Lung (tissue), 12 donors: ENCODE results near the gene CTLA4. TPM values are rescaled to one million over a fixed set of nuclear protein-coding genes. Genes with fewer than 3 reads are reported as not detected.

Source experiments
- ATAC-seq: fragments of 200-7000 bp; cut with Tn5 transposase; one replicate; pipeline ENCODE4 v1.9.1; 2020; ENCODE audit warnings: moderate number of reproducible peaks; ENCODE audit not compliant: insufficient read depth, low FRiP score
- DNase-seq, 3 donors: peaks; one replicate each; pipeline ENCODE4 v3.0.0-alpha.2; 2013 to 2017
- H3K27ac ChIP-seq, 2 donors: one replicate each; pipeline ENCODE4 v1.5.1; 2013; ENCODE audit warnings: mild to moderate bottlenecking in 2 of 2, moderate library complexity in 2 of 2, control low read depth in 1 of 2, inconsistent platforms in 1 of 2, low read depth in 1 of 2, low read length in 1 of 2
- H3K27me3 ChIP-seq, 3 donors: one replicate each; pipeline ENCODE4 v1.5.1; 2013; ENCODE audit warnings: low read length in 2 of 3; ENCODE audit not compliant: control insufficient read depth in 3 of 3, insufficient read depth in 3 of 3
- H3K36me3 ChIP-seq, 4 donors: one replicate each; pipeline ENCODE4 v1.5.1; 2013; ENCODE audit warnings: low read length in 4 of 4, mild to moderate bottlenecking in 1 of 4, moderate library complexity in 1 of 4; ENCODE audit not compliant: control insufficient read depth in 4 of 4, insufficient read depth in 4 of 4
- H3K4me1 ChIP-seq, 5 donors: one replicate each; pipeline ENCODE4 v1.5.1; 2013; ENCODE audit warnings: low read length in 5 of 5, mild to moderate bottlenecking in 2 of 5, moderate library complexity in 1 of 5; ENCODE audit not compliant: control insufficient read depth in 5 of 5, insufficient read depth in 5 of 5
- H3K4me3 ChIP-seq: one replicate; pipeline ENCODE4 v1.5.1; 2013; ENCODE audit warnings: mild to moderate bottlenecking, control low read depth, moderate library complexity
- H3K9ac ChIP-seq, 2 donors: one replicate each; pipeline ENCODE4 v1.5.1; 2013; ENCODE audit warnings: low read length in 2 of 2, control low read depth in 1 of 2; ENCODE audit not compliant: insufficient read depth in 1 of 2
- H3K9me3 ChIP-seq, 4 donors: one replicate each; pipeline ENCODE4 v1.5.1; 2013; ENCODE audit warnings: low read length in 3 of 4, mild to moderate bottlenecking in 1 of 4, moderate library complexity in 1 of 4; ENCODE audit not compliant: control insufficient read depth in 4 of 4, insufficient read depth in 3 of 4
- WGBS, 2 donors: extraction: QIAGEN DNeasy Blood & Tissue Kit; methylation state at CpG; one replicate each; pipeline ENCODE4 v1.1.7; 2013; 5-methylcytosine and 5-hydroxymethylcytosine counted together
- polyA plus RNA-seq, 2 donors: library from polyadenylated mRNA; stranded (reverse); fragments of 200-250 nt; gene quantifications; one replicate each; pipeline ENCODE4 v1.2.1, GENCODE V29; 2013
- total RNA-seq, 2 donors: library from RNA; depleted of rRNA in 1 of 2; stranded (reverse); fragments of >200 nt in 1 of 2; gene quantifications; one replicate each; pipeline ENCODE4 v1.2.1, GENCODE V29; 2014 to 2021
- TF ChIP-seq, protein P1 (sequence below): IDR thresholded peaks from 2 replicates; pipeline ENCODE4 v1.5.1; 2012; ENCODE audit warnings: mild to moderate bottlenecking; ENCODE audit errors: control extremely low read depth, extremely low read depth
- donor health status: control.
- donor health status: control.
- donor health status: Bipolar disorder and iron deficiency.
- donor health status: healthy.
- donor health status: DM: yes; HTN: yes; CAD: no.

CTLA4 gene
- total and polyA plus RNA-seq, 4 donors = 0.10 to 3.9 (median 1.4) TPM

DNA sequence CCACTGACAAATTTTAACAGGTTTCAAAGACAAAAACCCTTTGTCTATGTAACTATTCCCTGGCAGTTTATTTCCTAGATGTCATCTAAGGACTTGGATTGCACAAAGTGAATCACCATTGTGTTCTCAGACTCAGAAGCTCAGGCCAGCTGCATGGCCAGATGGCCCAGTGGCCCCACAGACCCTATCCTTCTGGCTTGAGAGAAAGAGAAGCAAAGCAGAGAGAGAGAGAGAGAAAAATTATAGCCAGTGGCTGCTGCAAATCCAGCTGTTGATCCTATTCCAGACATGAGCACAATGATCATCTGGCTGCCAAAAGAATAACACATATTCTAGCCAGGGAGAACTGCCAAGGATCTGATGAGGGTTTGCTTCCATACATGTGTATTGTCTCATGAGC lies 25.8 kb downstream of the CTLA4 start:
- Histone ChIP-seq H3K27me3 (no peaks in the 10 kb centered on the region), H3K9ac (no peak overlapping the region), H3K9me3 (no peaks in the 10 kb centered on the region), H3K4me1 (peaks cover 0 to 3% (median 3%) of the 10 kb centered on the region in 5 donors), H3K27ac (no peak overlapping the region), H3K36me3 (no peaks in the 10 kb centered on the region), H3K4me3 (no peak overlapping the region)
- DNase-seq (peak; percentile 83 to 96 (median 92)), ATAC-seq (no peak)
- TF ChIP-seq, protein P1, sequence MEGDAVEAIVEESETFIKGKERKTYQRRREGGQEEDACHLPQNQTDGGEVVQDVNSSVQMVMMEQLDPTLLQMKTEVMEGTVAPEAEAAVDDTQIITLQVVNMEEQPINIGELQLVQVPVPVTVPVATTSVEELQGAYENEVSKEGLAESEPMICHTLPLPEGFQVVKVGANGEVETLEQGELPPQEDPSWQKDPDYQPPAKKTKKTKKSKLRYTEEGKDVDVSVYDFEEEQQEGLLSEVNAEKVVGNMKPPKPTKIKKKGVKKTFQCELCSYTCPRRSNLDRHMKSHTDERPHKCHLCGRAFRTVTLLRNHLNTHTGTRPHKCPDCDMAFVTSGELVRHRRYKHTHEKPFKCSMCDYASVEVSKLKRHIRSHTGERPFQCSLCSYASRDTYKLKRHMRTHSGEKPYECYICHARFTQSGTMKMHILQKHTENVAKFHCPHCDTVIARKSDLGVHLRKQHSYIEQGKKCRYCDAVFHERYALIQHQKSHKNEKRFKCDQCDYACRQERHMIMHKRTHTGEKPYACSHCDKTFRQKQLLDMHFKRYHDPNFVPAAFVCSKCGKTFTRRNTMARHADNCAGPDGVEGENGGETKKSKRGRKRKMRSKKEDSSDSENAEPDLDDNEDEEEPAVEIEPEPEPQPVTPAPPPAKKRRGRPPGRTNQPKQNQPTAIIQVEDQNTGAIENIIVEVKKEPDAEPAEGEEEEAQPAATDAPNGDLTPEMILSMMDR = no peak

DNA sequence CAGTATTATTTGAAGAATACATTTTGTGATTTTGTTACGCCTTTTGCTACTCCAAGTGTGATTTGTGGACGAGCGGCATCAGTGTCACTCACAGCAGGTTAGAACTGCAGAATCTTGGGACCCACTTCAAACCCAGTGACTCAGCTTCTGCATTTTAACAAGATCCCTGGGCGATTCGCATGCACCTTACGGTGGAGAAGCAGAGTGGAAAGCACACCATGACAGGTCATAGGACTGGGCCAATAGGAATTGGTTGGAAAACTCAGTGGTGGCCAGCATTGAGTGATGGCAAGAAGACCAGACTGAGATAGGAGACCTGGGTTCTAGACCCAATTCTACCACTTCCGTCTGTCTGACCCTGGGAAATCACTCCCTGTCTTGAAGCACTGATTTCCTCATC lies 26.3 kb downstream of the CTLA4 start:
- WGBS, 2 donors = 84 to 95% methylated on average over 7 of the region's 7 CpGs
- Histone ChIP-seq H3K4me3 (no peak overlapping the region), H3K27ac (no peak overlapping the region), H3K9ac (no peak overlapping the region), H3K4me1 (peaks cover 0 to 3% (median 3%) of the 10 kb centered on the region in 5 donors), H3K9me3 (no peaks in the 10 kb centered on the region), H3K27me3 (no peaks in the 10 kb centered on the region), H3K36me3 (no peaks in the 10 kb centered on the region)
- no peak for DNase-seq
- ATAC-seq = no peak
- TF ChIP-seq, protein P1 = no peak

DNA sequence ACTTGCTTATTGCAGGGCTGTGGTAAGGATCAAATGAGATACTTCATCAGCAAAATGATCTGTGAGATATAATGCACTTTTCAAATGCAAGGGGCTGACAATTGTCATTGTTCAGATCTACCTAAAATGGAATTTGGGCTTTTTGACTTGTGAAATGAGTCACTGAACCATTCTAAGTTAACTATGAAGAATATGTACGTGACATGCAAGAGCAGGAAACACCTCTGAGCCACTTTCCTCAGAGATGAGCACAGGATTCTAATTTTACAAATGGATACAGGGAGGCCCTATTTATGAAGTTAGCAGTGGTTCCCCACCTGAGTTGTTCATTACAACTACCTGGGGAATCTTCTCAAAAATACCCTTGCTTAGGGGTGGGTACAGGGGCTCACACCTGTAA lies 26.7 kb downstream of the CTLA4 start:
- H3K4me3 ChIP-seq = no peak overlapping the region
- no peak overlapping the region for H3K9ac ChIP-seq
- no peaks in the 10 kb centered on the region for H3K36me3 ChIP-seq
- no peak overlapping the region for H3K27ac ChIP-seq
- H3K27me3 ChIP-seq = no peaks in the 10 kb centered on the region
- no peaks in the 10 kb centered on the region for H3K9me3 ChIP-seq
- WGBS, 2 donors = 89 to 91% methylated on average over 1 of the region's 1 CpG
- peaks cover 0 to 3% (median 3%) of the 10 kb centered on the region in 5 donors for H3K4me1 ChIP-seq
- TF ChIP-seq, protein P1 = no peak
- no peak for ATAC-seq
- DNase-seq = no peak

DNA sequence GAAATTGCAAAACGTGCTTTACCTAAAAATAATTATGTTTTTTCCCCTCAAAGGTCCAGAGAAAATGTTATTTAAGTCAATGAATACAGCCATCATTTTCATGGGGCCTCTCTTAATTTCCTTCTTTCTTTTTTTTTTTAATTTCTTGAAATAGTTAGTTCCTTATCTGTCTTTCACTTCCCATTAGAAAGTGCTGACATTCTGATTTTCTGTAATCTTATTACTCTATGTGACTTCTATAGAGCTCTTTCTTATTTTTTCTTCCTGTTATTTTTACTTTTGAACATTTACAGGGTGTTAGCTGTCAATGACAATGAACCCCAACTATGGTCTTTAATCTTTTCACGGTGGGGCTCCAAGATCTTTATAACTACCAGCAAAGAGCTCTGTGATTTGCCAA lies 30.0 kb downstream of the CTLA4 start:
- TF ChIP-seq, protein P1 = no peak
- Histone ChIP-seq H3K4me3 (no peak overlapping the region), H3K27ac (no peak overlapping the region), H3K9ac (no peak overlapping the region), H3K4me1 (peaks cover 0 to 3% (median 0%) of the 10 kb centered on the region in 5 donors), H3K9me3 (peaks cover 0 to 5% (median 2%) of the 10 kb centered on the region in 4 donors), H3K36me3 (no peaks in the 10 kb centered on the region), H3K27me3 (no peaks in the 10 kb centered on the region)
- peak in 2 of 3 donors; percentile 6 to 35 for DNase-seq
- no peak for ATAC-seq
- 64 to 70% methylated on average over 2 of the region's 2 CpGs for WGBS, 2 donors
